Prostate gland (tissue), 2 donors: ENCODE measurements around the gene DNAJC30. TPM values are rescaled to one million over a fixed set of nuclear protein-coding genes. Genes with fewer than 3 reads are reported as not detected.

Experiments
- DNase-seq: peaks from one replicate; pipeline ENCODE4 v3.0.0-alpha.2; 2019; ENCODE audit warnings: low spot score
- H3K27ac ChIP-seq, 2 donors: fragments of 200-600 bp; sonication (generic); 2 replicates each; pipeline ENCODE4 v1.5.1; 2017 to 2019
- H3K27me3 ChIP-seq: fragments of 200-600 bp; sonication (generic); replicated peaks from 2 replicates; pipeline ENCODE4 v1.5.1; 2019; ENCODE audit not compliant: insufficient read depth
- H3K36me3 ChIP-seq, 2 donors: fragments of 200-600 bp; sonication (generic); 1 replicate in 1 of 2; 2 replicates in 1 of 2; pipeline versions ENCODE4 v1.5.1 to v1.8.1; 2017 to 2019
- H3K4me1 ChIP-seq: fragments of 200-600 bp; sonication (generic); replicated peaks from 2 replicates; pipeline ENCODE4 v1.5.1; 2019
- H3K4me3 ChIP-seq, 2 donors: fragments of 200-600 bp; sonication (generic); 2 replicates each; pipeline ENCODE4 v1.5.1; 2017 to 2019
- H3K9me3 ChIP-seq: fragments of 200-600 bp; sonication (generic); 2 replicates; pipeline ENCODE4 v1.5.1; 2017
- CTCF ChIP-seq, 4 experiments: fragments of 200-600 bp in 2 of 4; fragments of 450-650 bp in 2 of 4; sonication (generic) in 2 of 4; IDR thresholded peaks; 1 replicate in 3 of 4; 2 replicates in 1 of 4; pipeline ENCODE4 v1.5.1; 2016 to 2019; ENCODE audit warnings: antibody characterized with exemption in 4 of 4, mild to moderate bottlenecking in 2 of 4, moderate library complexity in 2 of 4
- POLR2A ChIP-seq: fragments of 450-650 bp; IDR thresholded peaks from one replicate; pipeline ENCODE4 v1.6.1; 2016; ENCODE audit warnings: antibody characterized with exemption, mild to moderate bottlenecking
- POLR2AphosphoS5 ChIP-seq: sonication (generic); formaldehyde crosslinking; IDR thresholded peaks from one replicate; pipeline ENCODE4 v1.6.1; 2017; ENCODE audit warnings: antibody characterized with exemption
- WGBS: methylation state at CpG from one replicate; pipeline ENCODE4 v1.1.5; 2018; 5-methylcytosine and 5-hydroxymethylcytosine counted together
- intact Hi-C: fragments of 100-400 bp; cut with DNase I; formaldehyde crosslinking; loops from one replicate; pipeline ENCODE4 v1.14.2; 2022
- total RNA-seq, 2 donors: library from RNA; depleted of rRNA; stranded (reverse); fragments of >200 nt; gene quantifications; one replicate each; pipeline ENCODE4 v1.1.0, GENCODE V29; 2016

Gene DNAJC30
- total RNA-seq, 2 donors from 2014 or later, result 16.3 to 16.8 TPM

GRCh38 chr7:73708961-73709549, 25.8 kb upstream of the DNAJC30 start:
- Histone ChIP-seq H3K4me3 (no peak overlapping the region), H3K36me3 (no peaks in the 10 kb centered on the region), H3K27ac (no peak overlapping the region), H3K4me1 (peaks cover 6% of the 10 kb centered on the region), H3K27me3 (no peaks in the 10 kb centered on the region), H3K9me3 (no peaks in the 10 kb centered on the region)
- 95% methylated on average over 14 of the region's 16 CpGs for WGBS
- intact Hi-C loops, result no loop called here
- TF ChIP-seq CTCF (IDR thresholded peaks at IDR 0.05) (no peak), POLR2AphosphoS5 (no peak), POLR2A (no peak)
- DNase-seq, result no peak

GRCh38 chr7:73707045-73707631, 23.9 kb upstream of the DNAJC30 start:
- Histone ChIP-seq H3K27me3 (no peaks in the 10 kb centered on the region), H3K4me1 (peaks cover 6% of the 10 kb centered on the region), H3K4me3 (no peak overlapping the region), H3K36me3 (no peaks in the 10 kb centered on the region), H3K9me3 (no peaks in the 10 kb centered on the region), H3K27ac (no peak overlapping the region)
- intact Hi-C loops, result no loop called here
- peak; percentile 49 for TF ChIP-seq POLR2AphosphoS5
- peak; percentile 26 for TF ChIP-seq POLR2A
- no peak for TF ChIP-seq CTCF (IDR thresholded peaks at IDR 0.05)
- DNase-seq, result peak; percentile 73
- 50% methylated on average over 15 of the region's 15 CpGs for WGBS

- Histone ChIP-seq H3K4me1 (peaks cover 6% of the 10 kb centered on the region), H3K27ac (no peak overlapping the region), H3K4me3 (no peak overlapping the region), H3K36me3 (no peaks in the 10 kb centered on the region), H3K9me3 (no peaks in the 10 kb centered on the region), H3K27me3 (no peaks in the 10 kb centered on the region)
- 83% methylated on average over 25 of the region's 25 CpGs for WGBS
- intact Hi-C loops, result no loop called here
- DNase-seq, result no peak
- no peak for TF ChIP-seq POLR2A
- no peak for TF ChIP-seq CTCF (IDR thresholded peaks at IDR 0.05)
- TF ChIP-seq POLR2AphosphoS5, result no peak
Measured at GRCh38 chr7:73706126-73707044, 23.1 kb upstream of the DNAJC30 start.

GRCh38 chr7:73705551-73705920, 22.3 kb upstream of the DNAJC30 start:
- DNase-seq, result no peak
- H3K27me3 ChIP-seq, result no peaks in the 10 kb centered on the region
- 85% methylated on average over 10 of the region's 10 CpGs for WGBS
- peak overlapping the region in 1 of 2 donors; percentile 13 for H3K27ac ChIP-seq
- no peaks in the 10 kb centered on the region for H3K9me3 ChIP-seq
- no peak overlapping the region for H3K4me3 ChIP-seq
- peaks cover 6% of the 10 kb centered on the region for H3K4me1 ChIP-seq
- intact Hi-C loops, result no loop called here
- TF ChIP-seq CTCF (IDR thresholded peaks at IDR 0.05) (no peak), POLR2A (no peak), POLR2AphosphoS5 (no peak)
- no peaks in the 10 kb centered on the region for H3K36me3 ChIP-seq
